SK-MEL-5 (cell line): ENCODE measurements around the gene DRC1. TPM values are rescaled to one million over a fixed set of nuclear protein-coding genes. Genes with fewer than 3 reads are reported as not detected.
A peak's percentile ranks its signal among the peaks of the same experiment; 100 is the strongest.

Source experiments
- DNase-seq: peaks from one replicate; pipeline ENCODE4 v3.0.0-alpha.2; 2016; ENCODE audit warnings: low read depth, low spot score
- in situ Hi-C: cut with HindIII; loops from 2 replicates; pipeline ENCODE4 v1.10.0; 2016; ENCODE audit warnings: low sequenced_read_pairs, high pct_unique_total_duplicates, low pct_unique_long_range_greater_than_20kb
- total RNA-seq: library from RNA; depleted of rRNA; stranded (reverse); fragments of >200 nt; shearing (Covaris generic); gene quantifications from 2 replicates; pipeline ENCODE4 v1.2.3, GENCODE V29; 2014; rRNA removed

The DRC1 gene
- total RNA-seq, 1 experiment from 2014 or later: not detected

GRCh38 chr2:26492749-26493515 lies 91.2 kb downstream of the DRC1 start:
- in situ Hi-C loops: no loop called here
- DNase-seq: no peak

DNA sequence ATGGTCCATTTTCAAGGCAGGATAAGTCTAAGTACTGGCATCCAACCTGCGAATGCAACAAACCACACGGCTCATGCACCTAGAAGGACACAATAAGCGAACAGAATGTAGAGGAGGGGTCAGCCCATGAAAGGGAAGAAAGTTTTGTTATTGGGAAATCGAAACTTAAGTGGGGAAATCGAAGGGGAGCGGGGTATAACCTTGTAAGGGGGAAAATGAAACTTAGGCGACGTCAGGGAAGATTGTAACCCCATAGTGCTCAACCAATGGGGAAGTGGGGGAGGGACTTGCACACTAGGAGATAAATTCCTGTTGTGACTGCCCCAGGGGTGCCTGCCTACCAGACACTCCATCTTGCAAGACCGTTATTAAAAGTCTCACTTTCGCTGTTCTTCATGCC lies 91.8 kb downstream of the DRC1 start:
- no peak for DNase-seq
- in situ Hi-C loops: no loop called here

DNA sequence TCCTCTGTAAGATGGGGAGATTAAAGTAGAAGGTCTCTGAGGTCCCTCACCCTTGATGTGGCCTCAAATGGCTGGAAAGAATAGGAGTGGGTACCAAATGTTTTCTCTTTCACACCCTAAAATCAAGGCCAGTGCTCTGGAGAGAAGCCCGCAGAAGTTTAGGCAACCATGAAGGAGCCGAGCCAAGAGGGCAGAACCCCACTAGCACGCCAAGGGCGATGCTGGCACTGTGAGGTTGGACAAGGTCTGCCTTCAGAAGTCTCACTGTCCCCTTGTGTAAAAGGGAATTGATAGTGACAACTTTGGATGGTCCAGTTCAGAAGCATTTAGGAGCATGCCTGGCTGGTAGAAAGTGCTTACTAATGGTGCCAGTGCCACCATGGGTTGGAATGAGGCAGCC lies 92.5 kb downstream of the DRC1 start:
- no peak for DNase-seq
- in situ Hi-C loops: no loop called here

DNA sequence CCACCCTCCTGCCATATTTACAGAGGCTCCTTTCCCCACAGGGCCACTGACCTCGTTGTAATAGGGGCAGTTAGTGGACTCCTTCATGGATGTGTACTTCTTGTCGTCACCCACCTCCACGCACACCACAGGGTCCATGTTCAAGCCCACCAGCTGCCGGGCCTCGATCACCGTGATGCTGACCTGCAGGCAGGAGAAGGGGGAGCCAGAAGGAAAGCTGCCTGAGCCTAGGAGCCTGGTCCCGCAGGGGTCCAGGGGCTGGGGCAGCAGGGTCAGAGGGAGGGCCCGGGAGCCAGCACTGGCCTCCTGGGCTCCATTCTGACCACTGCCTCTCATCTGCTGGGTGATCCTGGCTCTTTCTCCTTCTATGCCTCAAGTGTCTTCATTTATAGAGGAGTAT lies 93.2 kb downstream of the DRC1 start:
- no peak for DNase-seq
- in situ Hi-C loops: no loop called here

GRCh38 chr2:26495705-26496297 lies 94.1 kb downstream of the DRC1 start:
- in situ Hi-C loops: no loop called here
- DNase-seq: no peak

DNA sequence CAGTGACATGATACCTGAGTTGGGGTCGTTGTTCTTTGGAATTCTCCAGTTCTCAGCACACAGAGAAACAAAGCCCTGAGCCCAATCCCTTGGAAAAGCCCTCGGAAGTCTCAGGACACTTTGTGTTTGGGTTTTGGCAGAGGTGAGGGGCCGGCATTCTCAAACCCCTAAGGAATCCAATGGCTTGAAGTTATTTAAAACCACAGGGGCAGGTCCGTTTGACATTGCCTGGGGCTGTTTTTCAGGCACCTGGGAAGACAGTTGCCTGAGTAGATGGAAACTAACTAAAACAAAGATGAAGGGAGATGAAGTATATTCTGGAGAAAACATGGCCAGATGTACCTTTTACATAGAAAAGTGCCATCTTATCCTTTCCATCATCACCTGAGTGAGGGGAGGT lies 98.7 kb downstream of the DRC1 start:
- DNase-seq: no peak
- in situ Hi-C loops: no loop called here

DNA sequence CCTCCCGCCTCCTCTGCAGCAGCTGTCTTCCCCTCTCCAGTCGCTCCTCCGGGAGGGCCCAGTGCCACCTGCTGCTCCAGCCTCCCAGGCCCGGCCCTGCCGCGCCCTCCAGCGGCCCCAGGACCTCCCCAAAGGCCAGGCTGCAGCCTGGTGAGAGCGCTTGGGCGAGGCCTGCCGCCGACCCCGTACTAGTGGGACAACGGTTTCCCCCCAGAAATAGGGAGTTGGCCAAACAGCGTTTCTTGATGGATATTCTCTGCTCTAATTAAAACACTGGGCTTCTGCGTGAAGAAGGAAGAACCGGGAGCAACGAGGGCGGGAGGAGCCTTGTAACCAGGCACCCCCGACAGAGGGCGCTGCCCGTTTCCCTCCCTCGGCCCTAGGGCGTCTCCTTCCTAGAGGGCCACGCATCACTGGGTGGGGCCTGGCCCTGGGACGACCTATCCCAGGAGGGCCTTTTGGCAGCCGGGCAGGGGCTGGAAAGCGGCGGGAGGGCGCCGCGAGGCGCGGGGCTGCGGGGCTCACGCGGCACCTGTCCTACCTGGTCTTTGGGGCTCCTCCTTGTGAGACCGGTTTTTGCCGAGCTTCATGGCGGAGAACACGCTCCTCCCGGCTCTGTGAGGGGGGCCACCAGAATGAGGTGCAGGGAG lies 101.6 kb downstream of the DRC1 start:
- in situ Hi-C loops: no loop called here
- DNase-seq: peak; percentile 87

- DNase-seq: no peak
Measured at GRCh38 chr2:26504002-26504401, 102.3 kb downstream of the DRC1 start.

GRCh38 chr2:26506279-26506678 lies 104.6 kb downstream of the DRC1 start:
- no peak for DNase-seq
- in situ Hi-C loops: no loop called here

More at GRCh38 chr2:26504002-26504401, 102.3 kb downstream of the DRC1 start:
- in situ Hi-C loops: no loop called here

Other genes starting within 250 kb of the DRC1 start
- 4.0 and 5.0 TPM in 2 replicates for gene GAREM2, start 228.8 kb upstream of the DRC1 start, total RNA-seq
- 360 and 366 TPM in 2 replicates for gene HADHA, start 157.3 kb upstream of the DRC1 start, total RNA-seq
- 219 and 229 TPM in 2 replicates for gene HADHB, start 157.0 kb upstream of the DRC1 start, total RNA-seq
- 48.0 and 50.4 TPM in 2 replicates for gene SELENOI, start 55.8 kb upstream of the DRC1 start, total RNA-seq
- 0.05 TPM in 1 of 2 replicates, not detected in the other for gene ADGRF3, start 55.1 kb upstream of the DRC1 start, total RNA-seq
- not detected in 2 replicates for gene OTOF, start 76.2 kb downstream of the DRC1 start, total RNA-seq
- not detected in 2 replicates for gene CIB4, start 239.4 kb downstream of the DRC1 start, total RNA-seq